Measurements from ENCODE around the gene CASQ2.

- TF ChIP-seq POLR2A (IDR thresholded peaks at IDR 0.05; ENCODE audit: low read depth, low read length) (no peak), POLR2AphosphoS5 (IDR thresholded peaks at IDR 0.05; ENCODE audit: low read depth, low read length) (no peak), SPI1 (IDR thresholded peaks at IDR 0.05; ENCODE audit: low read depth, low read length) (no peak), PAX5 (IDR thresholded peaks at IDR 0.05; ENCODE audit: insufficient read depth, low read length, severe bottlenecking) (no peak), TAF1 (IDR thresholded peaks at IDR 0.05; ENCODE audit: low read depth, low read length) (no peak), POU2F2 (IDR thresholded peaks at IDR 0.05; ENCODE audit: low read depth, low read length) (no peak)
Observed at GRCh38 chr1:115726570-115726969, 41.9 kb downstream of the CASQ2 start.
